ENCODE measurements around the gene MXRA7.

DNA sequence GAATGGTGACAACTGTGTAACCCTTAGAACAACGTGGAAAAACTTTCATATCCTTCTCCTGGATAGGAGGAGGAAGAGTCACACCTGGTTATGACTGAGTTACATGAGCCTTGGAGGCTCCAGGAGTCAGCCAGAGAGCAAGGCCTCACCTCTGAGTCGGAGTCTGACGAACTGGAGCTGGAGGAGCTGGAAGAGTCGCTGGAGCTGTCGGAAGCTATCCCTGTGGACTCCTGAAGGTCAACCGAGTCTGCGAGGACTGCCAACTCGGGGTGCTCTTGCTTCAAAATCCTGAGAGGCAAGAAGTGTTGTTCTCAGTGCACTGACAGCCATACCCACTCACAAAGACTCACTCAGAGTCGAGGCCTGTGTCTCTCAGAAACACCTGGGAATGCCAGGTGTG is 9.4 kb upstream of the MXRA7 start:
- TF ChIP-seq POLR2A (IDR thresholded peaks at IDR 0.05), result no peak
- TF ChIP-seq, protein P1, sequence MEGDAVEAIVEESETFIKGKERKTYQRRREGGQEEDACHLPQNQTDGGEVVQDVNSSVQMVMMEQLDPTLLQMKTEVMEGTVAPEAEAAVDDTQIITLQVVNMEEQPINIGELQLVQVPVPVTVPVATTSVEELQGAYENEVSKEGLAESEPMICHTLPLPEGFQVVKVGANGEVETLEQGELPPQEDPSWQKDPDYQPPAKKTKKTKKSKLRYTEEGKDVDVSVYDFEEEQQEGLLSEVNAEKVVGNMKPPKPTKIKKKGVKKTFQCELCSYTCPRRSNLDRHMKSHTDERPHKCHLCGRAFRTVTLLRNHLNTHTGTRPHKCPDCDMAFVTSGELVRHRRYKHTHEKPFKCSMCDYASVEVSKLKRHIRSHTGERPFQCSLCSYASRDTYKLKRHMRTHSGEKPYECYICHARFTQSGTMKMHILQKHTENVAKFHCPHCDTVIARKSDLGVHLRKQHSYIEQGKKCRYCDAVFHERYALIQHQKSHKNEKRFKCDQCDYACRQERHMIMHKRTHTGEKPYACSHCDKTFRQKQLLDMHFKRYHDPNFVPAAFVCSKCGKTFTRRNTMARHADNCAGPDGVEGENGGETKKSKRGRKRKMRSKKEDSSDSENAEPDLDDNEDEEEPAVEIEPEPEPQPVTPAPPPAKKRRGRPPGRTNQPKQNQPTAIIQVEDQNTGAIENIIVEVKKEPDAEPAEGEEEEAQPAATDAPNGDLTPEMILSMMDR (IDR thresholded peaks at IDR 0.05), result no peak
